Effector memory CD8-positive, alpha-beta T cell (primary cell): ENCODE data around the gene PFDN1.

ENCODE experiments used
- ATAC-seq: fragments of 150-1000 bp; cut with Tn5 transposase; replicated peaks from 2 replicates; pipeline ENCODE4 v1.10.0; 2021; ENCODE audit warnings: mild to moderate bottlenecking, moderate library complexity
- DNase-seq, 3 experiments: peaks; one replicate each; pipeline ENCODE4 v3.0.0; 2021
- H3K27ac Mint-ChIP-seq, 2 donors: one replicate each; pipeline ENCODE4 v1.8.0; 2022; ENCODE audit warnings: mild to moderate bottlenecking in 2 of 2, mixed read lengths in 2 of 2, moderate library complexity in 2 of 2
- H3K27me3 Mint-ChIP-seq, 2 donors: one replicate each; pipeline ENCODE4 v1.8.0; 2022; ENCODE audit warnings: mixed read lengths in 2 of 2
- H3K36me3 Mint-ChIP-seq: one replicate; pipeline ENCODE4 v1.8.0; 2022; ENCODE audit warnings: mild to moderate bottlenecking, moderate library complexity, mixed read lengths; ENCODE audit not compliant: insufficient read depth
- H3K4me1 Mint-ChIP-seq, 2 donors: one replicate each; pipeline ENCODE4 v1.8.0; 2022; ENCODE audit warnings: low read depth in 2 of 2, mixed read lengths in 2 of 2
- H3K4me3 Mint-ChIP-seq, 2 donors: one replicate each; pipeline ENCODE4 v1.8.0; 2022; ENCODE audit warnings: mild to moderate bottlenecking in 2 of 2, mixed read lengths in 2 of 2, moderate library complexity in 2 of 2
- H3K9me3 Mint-ChIP-seq, 2 donors: one replicate each; pipeline ENCODE4 v1.8.0; 2022; ENCODE audit warnings: mixed read lengths in 2 of 2

PFDN1 gene

DNA sequence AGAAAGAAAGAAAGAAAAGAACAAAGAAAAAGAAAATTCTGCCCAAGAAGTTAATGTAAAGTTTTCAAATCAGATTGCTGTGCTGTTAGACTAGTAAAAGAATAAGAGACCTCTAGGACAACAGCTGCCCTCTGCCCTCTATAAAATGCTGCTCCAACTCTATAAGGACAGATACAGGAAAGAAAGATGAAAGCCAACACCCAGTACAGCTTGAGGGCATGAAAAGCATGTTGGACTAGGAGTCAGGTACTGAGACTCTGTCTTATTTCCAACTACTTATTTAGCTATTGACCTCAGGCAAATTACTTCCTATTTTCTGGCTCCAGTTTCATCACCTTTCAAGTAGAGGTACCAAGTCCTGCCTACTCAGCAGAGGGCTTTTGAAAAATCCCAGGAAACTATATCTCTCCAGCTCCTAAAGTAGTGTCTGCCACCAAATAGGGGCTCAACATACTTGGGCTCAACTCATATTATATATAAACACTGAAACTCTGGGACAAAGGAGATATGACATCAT lies 37.8 kb upstream of the PFDN1 start:
- H3K4me1 Mint-ChIP-seq = peaks cover 12 to 15% of the 10 kb centered on the region in 2 donors
- H3K9me3 Mint-ChIP-seq = no peaks in the 10 kb centered on the region
- no peak overlapping the region for H3K4me3 Mint-ChIP-seq
- ATAC-seq (no peak), DNase-seq (no peak)
- no peak overlapping the region for H3K27ac Mint-ChIP-seq
- peaks cover 0 to 5% of the 10 kb centered on the region in 2 donors for H3K27me3 Mint-ChIP-seq
- no peaks in the 10 kb centered on the region for H3K36me3 Mint-ChIP-seq

DNA sequence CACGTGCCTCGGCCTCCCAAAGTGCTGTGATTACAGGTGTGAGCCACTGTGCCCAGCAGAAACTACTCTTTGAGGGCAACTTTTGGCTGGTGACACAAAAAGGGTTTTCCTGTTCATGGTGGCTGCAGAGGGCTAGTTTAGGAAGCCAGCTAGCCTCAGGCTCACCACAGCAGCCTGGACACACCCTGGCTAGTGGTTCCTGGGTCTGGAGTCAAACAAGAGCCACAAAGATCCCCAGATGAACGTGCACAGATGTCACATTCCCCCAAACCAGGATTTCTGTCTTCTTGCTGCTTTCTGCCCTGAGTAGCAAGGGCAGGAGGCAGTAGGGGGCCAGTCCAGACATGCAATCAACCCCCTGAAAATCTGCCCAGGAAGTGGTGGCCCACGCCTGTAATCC lies 36.7 kb upstream of the PFDN1 start:
- H3K9me3 Mint-ChIP-seq = no peaks in the 10 kb centered on the region
- peaks cover 10 to 11% of the 10 kb centered on the region in 2 donors for H3K4me1 Mint-ChIP-seq
- H3K27ac Mint-ChIP-seq = no peak overlapping the region
- no peaks in the 10 kb centered on the region for H3K27me3 Mint-ChIP-seq
- DNase-seq = no peak
- peaks cover 4% of the 10 kb centered on the region for H3K36me3 Mint-ChIP-seq
- H3K4me3 Mint-ChIP-seq = no peak overlapping the region
- no peak for ATAC-seq

DNA sequence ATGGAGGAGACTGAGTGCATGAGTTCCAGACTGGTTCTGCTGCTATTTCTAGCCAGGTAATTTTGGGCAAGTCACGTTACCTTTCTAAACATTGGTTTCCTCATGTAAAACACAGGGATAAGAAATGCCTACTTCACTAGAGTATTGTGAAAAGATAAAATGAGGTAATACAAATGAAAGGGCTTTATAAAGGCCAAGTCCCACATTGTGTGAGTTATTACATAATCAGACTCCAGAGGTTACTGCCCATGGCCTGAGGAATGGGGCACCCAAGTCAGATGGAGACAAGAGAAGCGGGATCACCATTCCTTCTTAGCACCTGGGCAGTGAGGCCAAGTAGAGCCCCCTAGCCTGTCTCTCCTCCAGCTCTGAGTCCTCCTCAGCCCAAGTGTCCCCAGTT lies 36.0 kb upstream of the PFDN1 start:
- ATAC-seq (no peak), DNase-seq (no peak)
- H3K9me3 Mint-ChIP-seq = no peaks in the 10 kb centered on the region
- H3K4me1 Mint-ChIP-seq = peaks cover 10 to 11% of the 10 kb centered on the region in 2 donors
- peaks cover 4% of the 10 kb centered on the region for H3K36me3 Mint-ChIP-seq
- H3K27ac Mint-ChIP-seq = no peak overlapping the region
- H3K27me3 Mint-ChIP-seq = no peaks in the 10 kb centered on the region
- no peak overlapping the region for H3K4me3 Mint-ChIP-seq

DNA sequence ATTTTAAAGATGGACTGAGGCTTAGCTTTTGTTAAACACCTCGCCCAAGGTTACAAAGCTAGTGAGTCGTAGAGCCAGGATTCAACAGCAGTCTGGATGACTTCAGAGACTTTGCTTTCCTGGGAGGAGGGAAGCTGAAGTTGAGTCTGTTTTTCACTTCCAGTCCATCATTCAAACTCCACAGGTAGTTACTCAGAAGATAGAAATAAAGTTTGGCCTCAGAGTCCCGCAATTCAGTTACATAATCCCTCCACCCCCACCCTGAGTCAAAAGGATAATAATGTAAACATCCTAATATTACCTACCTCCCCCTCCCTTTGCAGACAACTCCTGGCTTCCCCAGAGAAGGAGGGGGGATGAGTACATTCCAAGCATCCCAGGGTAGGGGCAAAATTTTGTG lies 35.4 kb upstream of the PFDN1 start:
- H3K27ac Mint-ChIP-seq = no peak overlapping the region
- peaks cover 10 to 11% of the 10 kb centered on the region in 2 donors for H3K4me1 Mint-ChIP-seq
- DNase-seq (no peak), ATAC-seq (no peak)
- H3K4me3 Mint-ChIP-seq = no peak overlapping the region
- H3K27me3 Mint-ChIP-seq = no peaks in the 10 kb centered on the region
- no peaks in the 10 kb centered on the region for H3K9me3 Mint-ChIP-seq
- H3K36me3 Mint-ChIP-seq = peaks cover 4% of the 10 kb centered on the region

GRCh38 chr5:140337880-140338279 lies 35.0 kb upstream of the PFDN1 start:
- H3K27me3 Mint-ChIP-seq = no peaks in the 10 kb centered on the region
- ATAC-seq (no peak), DNase-seq (no peak)
- no peak overlapping the region for H3K27ac Mint-ChIP-seq
- H3K4me3 Mint-ChIP-seq = no peak overlapping the region
- peaks cover 4% of the 10 kb centered on the region for H3K36me3 Mint-ChIP-seq
- H3K4me1 Mint-ChIP-seq = peaks cover 10% of the 10 kb centered on the region in 2 donors
- no peaks in the 10 kb centered on the region for H3K9me3 Mint-ChIP-seq

GRCh38 chr5:140336388-140336787 lies 33.5 kb upstream of the PFDN1 start:
- H3K4me1 Mint-ChIP-seq = no peaks in the 10 kb centered on the region
- H3K27me3 Mint-ChIP-seq = no peaks in the 10 kb centered on the region
- H3K36me3 Mint-ChIP-seq = peaks cover 4% of the 10 kb centered on the region
- DNase-seq (no peak), ATAC-seq (no peak)
- H3K4me3 Mint-ChIP-seq = no peak overlapping the region
- no peak overlapping the region for H3K27ac Mint-ChIP-seq
- no peaks in the 10 kb centered on the region for H3K9me3 Mint-ChIP-seq

DNA sequence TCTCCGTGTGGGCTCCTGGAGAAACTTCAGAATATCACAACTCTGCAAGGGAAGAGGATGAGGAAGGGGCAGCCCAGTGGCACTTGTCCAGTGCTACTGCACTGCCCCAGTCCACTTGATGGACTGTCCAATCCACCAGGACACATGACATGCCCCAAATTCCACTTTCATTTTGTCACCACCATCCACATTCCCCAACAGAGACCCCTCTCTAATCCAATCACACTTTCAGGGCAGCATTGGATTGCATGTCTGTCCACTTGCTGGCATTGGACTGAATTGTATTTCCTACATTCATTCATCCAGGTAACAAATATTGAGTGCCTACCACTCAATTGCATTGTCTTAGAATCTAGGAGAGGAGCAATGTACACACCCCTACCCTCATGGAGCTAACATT lies 28.7 kb upstream of the PFDN1 start:
- no peaks in the 10 kb centered on the region for H3K4me1 Mint-ChIP-seq
- ATAC-seq (no peak), DNase-seq (no peak)
- no peak overlapping the region for H3K27ac Mint-ChIP-seq
- no peaks in the 10 kb centered on the region for H3K9me3 Mint-ChIP-seq
- H3K4me3 Mint-ChIP-seq = no peak overlapping the region
- H3K36me3 Mint-ChIP-seq = peaks cover 4% of the 10 kb centered on the region
- H3K27me3 Mint-ChIP-seq = peaks cover 0 to 18% of the 10 kb centered on the region in 2 donors

- Mint-ChIP-seq H3K9me3 (no peaks in the 10 kb centered on the region), H3K4me1 (no peaks in the 10 kb centered on the region)
These were observed 27.0 kb upstream of the PFDN1 start for GRCh38 chr5:140329739-140330481.

DNA sequence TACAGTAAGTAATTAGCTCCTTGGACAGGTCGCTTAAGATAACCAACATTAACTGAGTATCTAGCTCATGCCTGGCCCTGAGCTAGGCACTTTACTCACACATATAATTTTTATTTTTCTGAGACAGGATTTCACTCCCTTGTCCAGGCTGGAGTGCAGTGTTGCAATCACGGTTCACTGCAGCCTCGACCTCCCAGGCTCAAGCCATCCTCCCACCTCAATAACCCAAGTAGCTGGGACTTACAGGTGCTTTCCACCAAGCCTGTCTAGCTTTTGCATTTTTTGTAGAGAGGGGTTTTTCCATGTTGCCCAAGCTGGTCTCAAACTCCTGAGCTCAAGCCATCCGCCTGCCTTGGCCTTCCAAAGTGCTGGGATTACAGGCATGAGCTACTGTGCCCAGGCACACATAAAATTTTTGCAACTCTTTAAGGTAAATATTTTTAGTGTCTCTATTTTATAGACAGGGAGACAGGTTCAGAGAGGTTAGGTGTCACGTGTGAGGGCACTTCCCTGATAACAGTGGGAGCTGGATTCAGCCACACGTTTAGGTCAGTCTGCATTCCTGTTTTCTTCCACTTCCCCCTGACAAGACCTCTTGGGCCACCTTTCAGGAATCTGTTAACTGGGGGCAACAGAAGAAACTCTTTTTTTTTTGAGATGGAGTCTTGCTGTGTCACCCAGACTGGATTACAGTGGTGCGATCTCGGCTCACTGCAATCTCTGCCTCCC lies 25.3 kb upstream of the PFDN1 start:
- ATAC-seq (no peak), DNase-seq (no peak)
- H3K27ac Mint-ChIP-seq = peak overlapping the region in 1 of 2 donors; percentile 38

More at GRCh38 chr5:140329739-140330481, 27.0 kb upstream of the PFDN1 start:
- ATAC-seq (no peak), DNase-seq (no peak)
- Mint-ChIP-seq H3K27me3 (peaks cover 0 to 20% of the 10 kb centered on the region in 2 donors), H3K36me3 (peaks cover 2% of the 10 kb centered on the region), H3K4me3 (no peak overlapping the region), H3K27ac (no peak overlapping the region)

GRCh38 chr5:140327589-140327988 lies 24.7 kb upstream of the PFDN1 start:
- Mint-ChIP-seq H3K27me3 (peaks cover 0 to 20% of the 10 kb centered on the region in 2 donors), H3K27ac (no peak overlapping the region), H3K4me1 (no peaks in the 10 kb centered on the region), H3K4me3 (no peak overlapping the region), H3K36me3 (no peaks in the 10 kb centered on the region), H3K9me3 (no peaks in the 10 kb centered on the region)
- ATAC-seq = no peak
- no peak for DNase-seq

More for the DNA sequence above, 25.3 kb upstream of the PFDN1 start:
- Mint-ChIP-seq H3K27me3 (peaks cover 0 to 20% of the 10 kb centered on the region in 2 donors), H3K4me3 (no peak overlapping the region), H3K4me1 (no peaks in the 10 kb centered on the region), H3K36me3 (no peaks in the 10 kb centered on the region), H3K9me3 (no peaks in the 10 kb centered on the region)

- Mint-ChIP-seq H3K27me3 (peaks cover 0 to 20% of the 10 kb centered on the region in 2 donors), H3K4me1 (no peaks in the 10 kb centered on the region), H3K36me3 (no peaks in the 10 kb centered on the region), H3K9me3 (no peaks in the 10 kb centered on the region), H3K27ac (peak overlapping the region in 1 of 2 donors; percentile 5), H3K4me3 (no peak overlapping the region)
- ATAC-seq (no peak), DNase-seq (no peak)
These were observed 22.6 kb upstream of the PFDN1 start for GRCh38 chr5:140325486-140325885.

DNA sequence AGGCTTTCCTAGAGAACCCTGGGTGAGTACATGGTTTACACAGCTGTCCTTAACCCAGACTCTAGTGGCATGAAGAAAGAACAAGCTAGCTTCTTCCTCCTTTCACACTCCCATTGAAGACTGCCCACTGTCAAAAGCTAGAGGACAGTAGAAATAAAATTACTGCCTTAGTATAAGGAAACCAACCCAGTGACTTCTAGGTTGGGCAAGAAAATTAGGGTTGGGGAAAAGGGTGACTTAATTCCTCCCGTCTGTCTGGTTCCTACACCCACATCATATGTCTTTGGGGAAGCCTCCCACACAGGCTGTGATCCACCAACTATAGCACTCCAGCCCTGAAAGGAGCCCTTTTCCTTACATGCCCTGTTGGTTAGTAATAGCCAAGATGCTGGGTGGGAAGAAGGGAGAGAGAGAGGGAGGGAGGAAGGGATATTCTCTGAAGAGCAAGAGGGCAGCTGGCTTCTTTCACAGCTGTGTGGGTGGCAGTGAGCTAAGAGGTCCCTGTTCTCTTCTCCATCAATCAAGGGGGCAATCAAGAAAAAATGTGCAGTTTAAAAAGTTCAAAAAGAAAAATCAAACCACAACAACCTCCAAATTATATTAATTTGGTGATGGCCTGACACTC lies 21.8 kb upstream of the PFDN1 start:
- no peaks in the 10 kb centered on the region for H3K9me3 Mint-ChIP-seq
- H3K36me3 Mint-ChIP-seq = no peaks in the 10 kb centered on the region
- DNase-seq (no peak), ATAC-seq (no peak)
- H3K4me3 Mint-ChIP-seq = no peak overlapping the region
- H3K27me3 Mint-ChIP-seq = peaks cover 0 to 19% of the 10 kb centered on the region in 2 donors
- no peak overlapping the region for H3K27ac Mint-ChIP-seq
- H3K4me1 Mint-ChIP-seq = no peaks in the 10 kb centered on the region

DNA sequence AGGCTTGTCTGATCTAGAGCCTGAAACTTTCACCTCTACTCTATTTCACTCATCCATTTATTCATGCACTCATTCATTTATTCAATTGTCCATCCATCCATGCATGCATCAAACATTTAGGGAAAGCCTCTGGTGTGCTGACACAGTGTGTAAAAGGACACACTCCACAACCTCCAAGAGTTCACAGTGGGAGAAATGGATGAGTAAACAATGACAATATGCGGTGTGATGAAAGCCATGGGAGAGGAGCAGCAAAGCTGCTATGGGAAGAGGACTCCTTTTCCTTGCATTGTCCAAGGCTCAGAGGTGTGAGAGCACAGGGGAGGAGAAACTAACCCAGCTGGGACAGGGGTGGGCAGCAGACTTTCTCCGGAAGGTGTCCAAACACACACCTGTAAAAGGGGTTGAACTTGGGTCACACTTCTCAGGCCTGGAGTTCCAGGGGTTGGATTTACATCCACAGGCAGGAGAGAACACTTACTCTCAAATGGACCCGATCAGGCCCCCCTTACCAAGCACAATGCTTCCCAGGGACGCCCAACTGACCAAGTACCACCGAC lies 21.2 kb upstream of the PFDN1 start:
- no peaks in the 10 kb centered on the region for H3K36me3 Mint-ChIP-seq
- H3K4me3 Mint-ChIP-seq = no peak overlapping the region
- ATAC-seq (no peak), DNase-seq (no peak)
- peaks cover 0 to 13% of the 10 kb centered on the region in 2 donors for H3K27me3 Mint-ChIP-seq
- H3K9me3 Mint-ChIP-seq = no peaks in the 10 kb centered on the region
- H3K4me1 Mint-ChIP-seq = no peaks in the 10 kb centered on the region
- no peak overlapping the region for H3K27ac Mint-ChIP-seq
